Measurements from ENCODE around the gene GRPEL1. TPM values are rescaled to one million over a fixed set of nuclear protein-coding genes. Genes with fewer than 3 reads are reported as not detected.

Gene GRPEL1
- total RNA-seq, 6 experiments from 2014 or later: 30.0 to 49.2 (median 45.3) TPM

DNA sequence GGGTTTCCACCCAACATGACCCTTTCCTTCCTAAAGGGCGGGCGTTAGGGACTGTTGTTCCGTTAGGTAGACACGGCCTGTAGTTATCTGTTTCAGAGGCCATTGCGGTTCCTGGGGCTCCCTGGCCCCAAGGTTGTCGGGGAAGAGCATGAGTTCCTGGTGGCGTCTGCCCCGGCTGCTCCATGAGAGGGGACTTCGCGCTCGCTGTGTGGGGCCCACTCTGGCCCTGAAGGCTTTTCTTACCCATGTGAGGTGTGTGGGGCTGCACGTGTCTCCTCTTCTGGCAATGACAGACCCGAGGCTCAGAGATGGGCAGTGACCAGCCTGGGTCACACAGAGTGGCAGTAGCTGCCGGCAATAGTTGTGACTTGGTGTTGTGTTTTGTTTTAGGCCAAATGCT lies 15.6 kb downstream of the GRPEL1 start:
- no peak for DNase-seq
- WGBS (ENCODE audit: insufficient coverage, low coverage, low lambda C conversion rate, missing lambda C conversion rate): 60% methylated on average over 2 of the region's 14 CpGs
- intact Hi-C loops (cut with DNase I): no loop called here
- no peaks in the 10 kb centered on the region for H3K9me3 ChIP-seq
- peaks cover 3 to 25% (median 11%) of the 10 kb centered on the region in 4 donors for H3K36me3 ChIP-seq
- H3K27me3 ChIP-seq: no peaks in the 10 kb centered on the region
- no peak overlapping the region for H3K27ac ChIP-seq
- no peak overlapping the region for H3K4me3 ChIP-seq
- peaks cover 0 to 23% (median 8%) of the 10 kb centered on the region in 4 donors for H3K4me1 ChIP-seq
- TF ChIP-seq POLR2A (IDR thresholded peaks at IDR 0.05): no peak
- TF ChIP-seq, protein P1, sequence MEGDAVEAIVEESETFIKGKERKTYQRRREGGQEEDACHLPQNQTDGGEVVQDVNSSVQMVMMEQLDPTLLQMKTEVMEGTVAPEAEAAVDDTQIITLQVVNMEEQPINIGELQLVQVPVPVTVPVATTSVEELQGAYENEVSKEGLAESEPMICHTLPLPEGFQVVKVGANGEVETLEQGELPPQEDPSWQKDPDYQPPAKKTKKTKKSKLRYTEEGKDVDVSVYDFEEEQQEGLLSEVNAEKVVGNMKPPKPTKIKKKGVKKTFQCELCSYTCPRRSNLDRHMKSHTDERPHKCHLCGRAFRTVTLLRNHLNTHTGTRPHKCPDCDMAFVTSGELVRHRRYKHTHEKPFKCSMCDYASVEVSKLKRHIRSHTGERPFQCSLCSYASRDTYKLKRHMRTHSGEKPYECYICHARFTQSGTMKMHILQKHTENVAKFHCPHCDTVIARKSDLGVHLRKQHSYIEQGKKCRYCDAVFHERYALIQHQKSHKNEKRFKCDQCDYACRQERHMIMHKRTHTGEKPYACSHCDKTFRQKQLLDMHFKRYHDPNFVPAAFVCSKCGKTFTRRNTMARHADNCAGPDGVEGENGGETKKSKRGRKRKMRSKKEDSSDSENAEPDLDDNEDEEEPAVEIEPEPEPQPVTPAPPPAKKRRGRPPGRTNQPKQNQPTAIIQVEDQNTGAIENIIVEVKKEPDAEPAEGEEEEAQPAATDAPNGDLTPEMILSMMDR (IDR thresholded peaks at IDR 0.05): no peak
- no peak for ATAC-seq

DNA sequence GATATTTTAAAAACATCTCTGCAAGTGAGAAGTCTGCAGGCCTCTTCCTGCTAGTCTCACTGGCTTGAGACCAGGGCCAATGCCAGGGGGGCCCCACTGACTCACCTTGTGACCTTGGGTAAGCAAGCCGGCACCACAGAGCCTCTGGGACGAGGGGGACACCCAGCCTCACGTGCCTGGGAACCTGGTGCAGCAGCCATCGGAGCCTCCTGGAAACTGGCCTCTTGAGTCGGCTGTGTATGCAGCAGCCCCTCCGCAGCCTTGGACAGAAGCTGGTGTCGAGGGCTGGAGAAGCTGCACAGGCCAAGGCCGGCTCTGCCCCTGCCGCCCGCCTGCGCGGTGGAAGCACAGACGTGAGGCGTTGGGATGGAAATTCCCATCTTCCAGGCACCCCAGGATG lies 16.0 kb downstream of the GRPEL1 start:
- TF ChIP-seq, protein P1 (IDR thresholded peaks at IDR 0.05): no peak
- TF ChIP-seq POLR2A (IDR thresholded peaks at IDR 0.05): no peak

DNA sequence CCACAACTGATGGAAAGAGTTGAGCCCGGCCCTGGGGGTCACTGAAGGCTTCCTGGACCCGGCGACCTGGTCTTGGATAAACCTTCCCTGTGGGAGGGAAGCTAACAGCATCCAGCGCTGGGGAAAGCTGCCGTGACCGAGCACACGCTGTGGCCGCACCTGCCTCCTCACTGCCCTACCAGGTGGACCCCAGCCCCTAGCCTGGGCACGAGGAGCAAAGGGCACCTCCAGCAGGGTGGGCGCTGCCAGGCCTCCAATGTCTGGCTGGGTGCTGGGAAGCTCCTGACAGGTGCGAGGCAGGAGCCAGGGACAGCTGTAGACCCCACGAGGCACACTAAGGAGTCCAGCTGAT lies 16.7 kb downstream of the GRPEL1 start:
- 50% methylated on average over 1 of the region's 12 CpGs for WGBS (ENCODE audit: insufficient coverage, low coverage, low lambda C conversion rate, missing lambda C conversion rate)
- Histone ChIP-seq H3K4me3 (no peak overlapping the region), H3K36me3 (peaks cover 3 to 19% (median 11%) of the 10 kb centered on the region in 4 donors), H3K9me3 (no peaks in the 10 kb centered on the region), H3K4me1 (peaks cover 0 to 27% (median 11%) of the 10 kb centered on the region in 4 donors), H3K27ac (peak overlapping the region in 2 of 3 donors; percentile 26 to 59), H3K27me3 (no peaks in the 10 kb centered on the region)
- ATAC-seq: peak in 1 of 4 donors; percentile 5
- TF ChIP-seq, protein P1 (IDR thresholded peaks at IDR 0.05): no peak
- no peak for TF ChIP-seq POLR2A (IDR thresholded peaks at IDR 0.05)
- intact Hi-C loops (cut with DNase I): no loop called here
- DNase-seq: no peak

More for the DNA sequence above, 16.0 kb downstream of the GRPEL1 start:
- Histone ChIP-seq H3K9me3 (no peaks in the 10 kb centered on the region), H3K27ac (no peak overlapping the region), H3K27me3 (no peaks in the 10 kb centered on the region), H3K36me3 (peaks cover 3 to 21% (median 11%) of the 10 kb centered on the region in 4 donors), H3K4me3 (no peak overlapping the region), H3K4me1 (peaks cover 0 to 23% (median 8%) of the 10 kb centered on the region in 4 donors)
- DNase-seq (no peak), ATAC-seq (no peak)
- WGBS (ENCODE audit: insufficient coverage, low coverage, low lambda C conversion rate, missing lambda C conversion rate): 100% methylated on average over 2 of the region's 14 CpGs
- intact Hi-C loops (cut with DNase I): no loop called here

DNA sequence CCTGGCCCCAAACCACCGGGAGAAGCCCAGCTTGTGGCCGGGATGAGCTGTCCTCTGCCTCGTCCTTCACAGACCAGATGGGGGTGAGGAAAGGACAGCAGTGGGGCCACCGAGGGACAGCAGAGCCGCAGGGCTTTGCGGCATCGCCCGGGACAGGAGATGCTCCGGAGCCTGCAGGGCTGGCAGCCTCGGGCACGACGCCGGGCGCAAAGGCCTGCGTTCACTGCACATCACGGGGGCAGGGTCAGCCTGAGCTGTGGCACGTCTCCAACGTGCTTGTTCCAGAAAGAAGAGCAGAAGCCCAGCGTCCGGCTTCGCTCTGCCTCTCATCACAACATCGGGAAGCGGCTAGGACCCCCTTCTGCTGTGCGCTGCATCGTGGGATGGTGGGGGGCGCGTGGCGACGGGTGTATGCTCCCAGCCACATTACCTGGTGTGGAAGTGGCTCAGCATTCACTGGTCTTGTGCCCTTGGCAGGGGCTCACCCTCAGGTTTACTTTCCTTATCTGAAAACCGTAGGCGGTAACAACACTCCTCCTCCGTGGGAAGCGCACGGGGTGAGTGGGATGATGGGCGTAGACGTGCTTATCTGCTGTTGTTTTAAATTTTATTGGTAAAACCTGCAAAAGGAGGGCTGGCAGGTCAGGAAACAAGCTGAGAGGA lies 17.3 kb downstream of the GRPEL1 start:
- peak; percentile 79 to 85 (median 82) for ATAC-seq
- Histone ChIP-seq H3K4me1 (peaks cover 0 to 32% (median 14%) of the 10 kb centered on the region in 4 donors), H3K27me3 (no peaks in the 10 kb centered on the region), H3K27ac (peak overlapping the region in 2 of 3 donors; percentile 26 to 59), H3K36me3 (peaks cover 3 to 15% (median 9%) of the 10 kb centered on the region in 4 donors), H3K4me3 (no peak overlapping the region), H3K9me3 (no peaks in the 10 kb centered on the region)
- 40% methylated on average over 6 of the region's 36 CpGs for WGBS (ENCODE audit: insufficient coverage, low coverage, low lambda C conversion rate, missing lambda C conversion rate)
- TF ChIP-seq, protein P1 (IDR thresholded peaks at IDR 0.05): no peak
- TF ChIP-seq POLR2A (IDR thresholded peaks at IDR 0.05): no peak
- intact Hi-C loops (cut with DNase I): no loop called here
- DNase-seq: peak; percentile 69 to 83 (median 80)
